Measurements from ENCODE around the gene ZNF622.

DNA sequence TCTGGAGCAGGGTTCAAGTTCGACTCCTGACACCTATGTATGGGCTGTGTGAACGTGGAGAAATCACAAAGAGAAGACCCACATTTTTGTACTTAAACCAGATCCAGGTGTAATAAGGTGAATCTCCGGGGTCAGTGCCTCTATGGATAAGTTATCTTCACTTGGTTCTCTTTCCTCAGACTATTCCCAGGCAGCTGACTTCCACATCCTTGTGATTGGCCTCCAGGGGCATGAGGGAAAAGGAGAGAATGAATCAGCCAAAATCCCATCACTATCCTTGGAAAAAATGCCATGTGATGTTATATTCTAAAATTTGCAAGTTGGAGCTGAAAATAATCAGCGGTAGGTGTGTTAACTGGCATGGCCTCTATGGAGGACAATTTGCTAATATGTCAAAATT lies 37.2 kb downstream of the ZNF622 start:
- TF ChIP-seq SPI1 (IDR thresholded peaks at IDR 0.05; ENCODE audit: low read depth, low read length) (no peak), POLR2A (IDR thresholded peaks at IDR 0.05; ENCODE audit: low read depth, low read length) (no peak), POLR2AphosphoS5 (IDR thresholded peaks at IDR 0.05; ENCODE audit: low read depth, low read length) (no peak), TAF1 (IDR thresholded peaks at IDR 0.05; ENCODE audit: low read depth, low read length) (no peak)

All from GM12891 (cell line).